Measurements from ENCODE around the gene GNPDA1.

DNA sequence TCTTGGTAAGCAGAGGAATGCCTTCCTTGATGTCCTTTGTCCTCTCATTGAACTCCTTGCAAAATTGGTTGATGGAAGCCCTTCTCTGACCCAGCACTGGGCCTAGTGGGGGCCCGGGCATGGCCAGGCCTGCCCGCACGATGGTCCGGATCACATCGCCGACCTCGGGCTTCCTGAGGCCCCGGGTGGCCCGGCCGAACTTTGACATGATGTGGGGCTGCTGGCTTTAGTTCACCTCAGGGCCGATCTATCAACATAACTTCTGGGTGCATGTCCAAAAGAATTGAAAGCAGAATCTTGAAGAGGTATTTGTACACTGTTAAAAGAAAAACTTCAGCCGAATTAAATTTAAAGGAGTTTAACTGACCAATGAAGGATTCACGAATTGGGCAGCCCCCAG lies 24.1 kb upstream of the GNPDA1 start:
- TF ChIP-seq CTCF (conservative IDR thresholded peaks at IDR 0.05 in 1 of 2, IDR thresholded peaks at IDR 0.05 in 1 of 2; ENCODE audit: extremely low read depth in 1 of 2, insufficient read depth in 1 of 2, low read depth in 1 of 2, low read length in 2 of 2) (no peak), EZH2 (IDR thresholded peaks at IDR 0.05; ENCODE audit: borderline replicate concordance, low read length) (no peak)
